HCT116 (cell line): ENCODE results near the gene LRG1.

ENCODE experiments used
- CEBPB ChIP-seq: IDR thresholded peaks from 2 replicates; pipeline ENCODE4 v1.6.1; 2012; ENCODE audit warnings: low read depth
- EGR1 ChIP-seq: IDR thresholded peaks from 2 replicates; pipeline ENCODE4 v1.6.1; 2012; ENCODE audit warnings: low read depth
- EZH2 ChIP-seq: fragments of 200-600 bp; sonication (generic); IDR thresholded peaks from 2 replicates; pipeline ENCODE4 v1.6.1; 2017; ENCODE audit warnings: antibody characterized with exemption, mixed run types
- EZH2phosphoT487 ChIP-seq: fragments of 200-600 bp; IDR thresholded peaks from 2 replicates; pipeline ENCODE4 v1.6.1; 2018; ENCODE audit warnings: antibody characterized with exemption, borderline replicate concordance
- POLR2A ChIP-seq: IDR thresholded peaks from 2 replicates; pipeline ENCODE4 v1.7.0; 2011; ENCODE audit warnings: borderline replicate concordance; ENCODE audit not compliant: insufficient read depth, insufficient read length; ENCODE audit errors: extremely low read depth
- POLR2AphosphoS5 ChIP-seq: IDR thresholded peaks from 2 replicates; pipeline ENCODE4 v1.6.1; 2011; ENCODE audit warnings: mild to moderate bottlenecking, low read depth, low read length, moderate library complexity
- TCF7L2 ChIP-seq: IDR thresholded peaks from 2 replicates; pipeline ENCODE4 v1.7.0; 2011; ENCODE audit warnings: borderline replicate concordance, inconsistent platforms; ENCODE audit not compliant: insufficient read depth, insufficient read length; ENCODE audit errors: extremely low read depth
- ZFX ChIP-seq: fragments of 450-650 bp; IDR thresholded peaks from 2 replicates; pipeline ENCODE4 v1.6.1; 2017
- ZNF274 ChIP-seq: fragments of 200-500 bp; sonication (Bioruptor generic); IDR thresholded peaks from 2 replicates; pipeline ENCODE4 v1.6.1; 2014; ENCODE audit warnings: mild to moderate bottlenecking, low read depth, low read length, inconsistent platforms
- TF ChIP-seq, protein P1 (sequence below), 3 experiments: fragments of 200-600 bp in 1 of 3; sonication (generic) in 1 of 3; IDR thresholded peaks in 2 of 3; conservative IDR thresholded peaks in 1 of 3; 2 replicates each; pipeline ENCODE4 v1.5.1; 2012 to 2017; ENCODE audit warnings: low read depth in 2 of 3, low read length in 2 of 3, antibody characterized with exemption in 1 of 3, borderline replicate concordance in 1 of 3, control low read depth in 1 of 3, mild to moderate bottlenecking in 1 of 3, mixed read lengths in 1 of 3, mixed run types in 1 of 3, moderate library complexity in 1 of 3; ENCODE audit not compliant: insufficient read depth in 1 of 3
- TF ChIP-seq, protein P2 (sequence below): IDR thresholded peaks from 2 replicates; pipeline ENCODE4 v1.6.1; 2012

DNA sequence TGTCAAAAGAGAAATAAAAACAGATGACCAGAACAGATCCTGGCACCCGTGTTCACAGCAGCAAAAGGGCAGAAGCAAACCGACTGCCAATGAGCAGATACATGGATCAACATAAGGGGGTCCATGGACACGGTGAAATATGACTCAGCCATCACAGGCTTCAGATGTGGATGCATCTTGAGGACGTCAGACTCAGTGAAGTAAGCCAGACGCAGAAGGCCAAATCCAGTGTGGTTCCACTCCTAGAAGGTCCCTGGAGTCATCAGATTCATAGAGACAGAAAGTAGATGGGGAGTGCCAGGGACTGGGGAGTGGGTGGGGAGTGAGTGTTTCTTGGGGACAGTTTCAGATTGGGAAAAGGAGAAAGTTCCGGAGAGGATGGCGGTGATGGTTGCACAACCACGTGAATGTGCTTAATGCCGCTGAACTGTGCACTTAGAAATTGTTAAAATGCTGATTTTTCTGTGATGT, 48.5 kb upstream of the LRG1 start:
- TF ChIP-seq TCF7L2 (no peak), POLR2AphosphoS5 (no peak), POLR2A (no peak), CEBPB (no peak), ZFX (no peak), ZNF274 (no peak), EZH2 (no peak), EGR1 (no peak), EZH2phosphoT487 (no peak)
- TF ChIP-seq, protein P1, sequence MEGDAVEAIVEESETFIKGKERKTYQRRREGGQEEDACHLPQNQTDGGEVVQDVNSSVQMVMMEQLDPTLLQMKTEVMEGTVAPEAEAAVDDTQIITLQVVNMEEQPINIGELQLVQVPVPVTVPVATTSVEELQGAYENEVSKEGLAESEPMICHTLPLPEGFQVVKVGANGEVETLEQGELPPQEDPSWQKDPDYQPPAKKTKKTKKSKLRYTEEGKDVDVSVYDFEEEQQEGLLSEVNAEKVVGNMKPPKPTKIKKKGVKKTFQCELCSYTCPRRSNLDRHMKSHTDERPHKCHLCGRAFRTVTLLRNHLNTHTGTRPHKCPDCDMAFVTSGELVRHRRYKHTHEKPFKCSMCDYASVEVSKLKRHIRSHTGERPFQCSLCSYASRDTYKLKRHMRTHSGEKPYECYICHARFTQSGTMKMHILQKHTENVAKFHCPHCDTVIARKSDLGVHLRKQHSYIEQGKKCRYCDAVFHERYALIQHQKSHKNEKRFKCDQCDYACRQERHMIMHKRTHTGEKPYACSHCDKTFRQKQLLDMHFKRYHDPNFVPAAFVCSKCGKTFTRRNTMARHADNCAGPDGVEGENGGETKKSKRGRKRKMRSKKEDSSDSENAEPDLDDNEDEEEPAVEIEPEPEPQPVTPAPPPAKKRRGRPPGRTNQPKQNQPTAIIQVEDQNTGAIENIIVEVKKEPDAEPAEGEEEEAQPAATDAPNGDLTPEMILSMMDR (IDR thresholded peaks at IDR 0.05 in 2 of 3, conservative IDR thresholded peaks at IDR 0.05 in 1 of 3; ENCODE audit: borderline replicate concordance in 1 of 3, insufficient read depth in 1 of 3, low read depth in 2 of 3, low read length in 2 of 3): no peak
- TF ChIP-seq, protein P2, sequence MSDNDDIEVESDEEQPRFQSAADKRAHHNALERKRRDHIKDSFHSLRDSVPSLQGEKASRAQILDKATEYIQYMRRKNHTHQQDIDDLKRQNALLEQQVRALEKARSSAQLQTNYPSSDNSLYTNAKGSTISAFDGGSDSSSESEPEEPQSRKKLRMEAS: no peak
